Nephron (organoid): Measurements from ENCODE around the gene TMEM50B.
"Not testable (repeated sequence)": the region's sequence is repeated elsewhere in the genome, so short reads cannot be mapped to it uniquely, and the experiment has no call there.

Source experiments
- H3K27ac Mint-ChIP-seq, 3 experiments: 2 replicates each; pipeline ENCODE4 v1.8.0; 2020; ENCODE audit warnings: mixed read lengths in 3 of 3, mild to moderate bottlenecking in 2 of 3, moderate library complexity in 1 of 3
- H3K27me3 Mint-ChIP-seq: 2 replicates; pipeline ENCODE4 v1.8.0; 2021; ENCODE audit warnings: low read depth, mild to moderate bottlenecking, moderate library complexity, mixed read lengths
- H3K36me3 Mint-ChIP-seq: 2 replicates; pipeline ENCODE4 v1.8.0; 2020; ENCODE audit warnings: low read depth, mixed read lengths
- H3K4me1 Mint-ChIP-seq: 2 replicates; pipeline ENCODE4 v1.8.0; 2020; ENCODE audit warnings: mixed read lengths
- H3K4me3 Mint-ChIP-seq, 3 experiments: 2 replicates each; pipeline ENCODE4 v1.8.0; 2020; ENCODE audit warnings: mild to moderate bottlenecking in 3 of 3, mixed read lengths in 3 of 3, moderate library complexity in 2 of 3
- H3K9me3 Mint-ChIP-seq: 2 replicates; pipeline ENCODE4 v1.8.0; 2020; ENCODE audit warnings: mixed read lengths
- TF ChIP-seq, protein P1 (sequence below), 3 experiments: fragments of 200-600 bp; sonication (generic); IDR thresholded peaks; one replicate each; pipeline ENCODE4 v1.5.0; 2021; ENCODE audit warnings: antibody characterized with exemption in 3 of 3; ENCODE audit not compliant: unreplicated experiment in 3 of 3

The TMEM50B gene

DNA sequence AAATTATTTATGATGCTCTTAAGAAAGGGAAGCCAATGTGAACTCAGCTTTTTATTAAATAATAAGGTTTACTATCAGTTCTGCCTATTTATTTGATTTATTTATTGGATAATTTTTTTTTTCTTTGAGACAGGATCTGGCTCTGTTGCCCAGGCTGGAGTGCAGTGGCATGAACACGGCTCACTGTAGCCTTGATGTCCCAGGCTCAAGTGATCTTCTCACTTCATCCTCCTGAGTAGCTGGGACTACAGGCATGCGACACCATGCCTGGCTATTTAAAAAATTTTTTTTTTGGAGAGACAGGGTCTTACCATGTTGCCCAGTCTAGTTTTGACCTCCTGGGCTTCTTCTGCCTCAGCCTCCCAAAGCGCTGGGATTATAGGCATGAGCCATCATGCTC is 32.7 kb upstream of the TMEM50B start:
- no peak overlapping the region for H3K27ac Mint-ChIP-seq
- no peaks in the 10 kb centered on the region for H3K9me3 Mint-ChIP-seq
- no peak overlapping the region for H3K4me3 Mint-ChIP-seq
- peaks cover 78% of the 10 kb centered on the region for H3K36me3 Mint-ChIP-seq
- H3K4me1 Mint-ChIP-seq, result no peaks in the 10 kb centered on the region
- no peaks in the 10 kb centered on the region for H3K27me3 Mint-ChIP-seq
- TF ChIP-seq, protein P1, sequence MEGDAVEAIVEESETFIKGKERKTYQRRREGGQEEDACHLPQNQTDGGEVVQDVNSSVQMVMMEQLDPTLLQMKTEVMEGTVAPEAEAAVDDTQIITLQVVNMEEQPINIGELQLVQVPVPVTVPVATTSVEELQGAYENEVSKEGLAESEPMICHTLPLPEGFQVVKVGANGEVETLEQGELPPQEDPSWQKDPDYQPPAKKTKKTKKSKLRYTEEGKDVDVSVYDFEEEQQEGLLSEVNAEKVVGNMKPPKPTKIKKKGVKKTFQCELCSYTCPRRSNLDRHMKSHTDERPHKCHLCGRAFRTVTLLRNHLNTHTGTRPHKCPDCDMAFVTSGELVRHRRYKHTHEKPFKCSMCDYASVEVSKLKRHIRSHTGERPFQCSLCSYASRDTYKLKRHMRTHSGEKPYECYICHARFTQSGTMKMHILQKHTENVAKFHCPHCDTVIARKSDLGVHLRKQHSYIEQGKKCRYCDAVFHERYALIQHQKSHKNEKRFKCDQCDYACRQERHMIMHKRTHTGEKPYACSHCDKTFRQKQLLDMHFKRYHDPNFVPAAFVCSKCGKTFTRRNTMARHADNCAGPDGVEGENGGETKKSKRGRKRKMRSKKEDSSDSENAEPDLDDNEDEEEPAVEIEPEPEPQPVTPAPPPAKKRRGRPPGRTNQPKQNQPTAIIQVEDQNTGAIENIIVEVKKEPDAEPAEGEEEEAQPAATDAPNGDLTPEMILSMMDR (IDR thresholded peaks at IDR 0.05; ENCODE audit: unreplicated experiment in 3 of 3), result no peak

DNA sequence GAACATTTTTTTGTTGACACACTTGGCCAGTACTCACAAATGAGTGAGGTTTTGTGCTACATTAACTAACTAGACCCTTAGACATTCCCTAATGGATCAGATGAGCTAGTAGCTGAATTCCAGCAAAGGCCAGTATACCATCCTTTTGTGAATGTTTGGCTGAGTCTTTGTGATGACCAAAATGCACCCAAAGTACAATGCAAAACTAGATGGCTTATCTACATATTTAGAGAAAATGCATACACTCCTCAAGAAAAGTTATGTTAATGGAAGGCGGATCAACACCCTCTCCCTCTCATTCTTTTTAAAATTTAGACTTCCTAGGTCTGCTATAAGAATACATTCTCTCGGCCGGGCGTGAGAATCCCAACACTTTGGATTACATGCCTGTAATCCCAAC is 31.9 kb upstream of the TMEM50B start:
- Mint-ChIP-seq H3K36me3 (peaks cover 77% of the 10 kb centered on the region), H3K27me3 (no peaks in the 10 kb centered on the region), H3K4me1 (no peaks in the 10 kb centered on the region), H3K27ac (no peak overlapping the region), H3K9me3 (no peaks in the 10 kb centered on the region), H3K4me3 (no peak overlapping the region)
- TF ChIP-seq, protein P1 (IDR thresholded peaks at IDR 0.05; ENCODE audit: unreplicated experiment in 3 of 3), result no peak

DNA sequence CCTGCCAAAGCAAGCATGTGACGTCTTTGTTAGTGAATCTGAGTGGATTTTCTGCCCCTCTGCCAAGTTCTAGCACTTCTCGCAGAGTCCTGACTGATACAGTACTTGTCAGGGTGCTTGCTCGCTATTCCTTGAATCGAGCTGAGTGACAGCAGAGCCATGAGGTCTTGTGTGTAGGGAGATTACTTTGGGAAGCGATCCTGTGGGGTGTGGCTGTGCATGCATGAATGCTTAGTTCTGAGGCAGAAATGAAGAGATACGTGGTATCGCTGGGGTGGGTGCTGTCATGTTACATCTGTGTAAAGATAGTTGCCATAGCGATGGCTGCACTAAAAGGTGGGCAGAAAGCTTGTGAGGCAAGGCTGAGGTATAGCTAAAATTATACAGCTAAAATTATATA is 31.1 kb upstream of the TMEM50B start:
- Mint-ChIP-seq H3K9me3 (no peaks in the 10 kb centered on the region), H3K27ac (no peak overlapping the region), H3K4me1 (no peaks in the 10 kb centered on the region), H3K27me3 (no peaks in the 10 kb centered on the region), H3K4me3 (no peak overlapping the region), H3K36me3 (peaks cover 76% of the 10 kb centered on the region)
- TF ChIP-seq, protein P1 (IDR thresholded peaks at IDR 0.05; ENCODE audit: unreplicated experiment in 3 of 3), result no peak

DNA sequence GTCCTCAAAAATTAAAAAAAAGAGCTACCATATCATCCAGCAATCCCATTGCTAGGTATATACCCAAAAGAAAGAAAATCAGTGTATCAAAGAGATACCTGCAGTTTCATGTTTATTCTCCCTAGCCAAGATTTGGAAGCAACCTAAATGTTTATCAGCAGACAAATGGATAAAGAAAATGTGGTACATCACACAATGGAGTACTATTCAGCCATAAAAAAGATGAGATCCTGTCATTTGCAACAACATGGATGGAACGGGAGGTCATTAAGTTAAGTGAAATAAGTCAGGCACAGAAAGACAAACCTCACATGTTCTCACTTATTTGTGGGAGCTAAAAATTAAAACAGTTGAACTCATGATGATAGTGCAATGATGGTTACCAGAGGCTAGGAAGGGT is 27.2 kb upstream of the TMEM50B start:
- H3K9me3 Mint-ChIP-seq, H3K27me3 Mint-ChIP-seq, H3K4me3 Mint-ChIP-seq, H3K4me1 Mint-ChIP-seq, H3K27ac Mint-ChIP-seq: not testable (repeated sequence)
- peaks cover 83% of the 10 kb centered on the region for H3K36me3 Mint-ChIP-seq

DNA sequence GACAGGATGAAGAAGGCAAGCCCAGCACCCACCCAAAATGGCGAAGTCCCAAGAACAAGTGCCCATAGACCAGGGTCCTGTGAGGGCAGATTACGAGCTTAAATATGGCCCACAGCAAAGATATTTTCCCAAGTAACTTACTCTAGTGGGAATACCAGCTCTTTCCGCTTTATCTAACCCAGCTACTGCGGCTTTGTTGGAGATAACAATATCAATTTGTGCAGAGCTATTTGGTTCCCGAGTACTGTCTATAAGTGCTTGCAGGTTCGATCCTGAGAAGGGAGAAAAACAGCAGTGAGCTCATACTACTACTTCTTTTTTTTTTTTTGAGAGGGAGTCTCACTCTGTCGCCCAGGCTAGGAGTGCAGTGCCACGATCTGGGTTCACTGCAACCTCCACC is 26.1 kb upstream of the TMEM50B start:
- Mint-ChIP-seq H3K4me3 (no peak overlapping the region), H3K27ac (no peak overlapping the region), H3K9me3 (no peaks in the 10 kb centered on the region), H3K4me1 (no peaks in the 10 kb centered on the region), H3K36me3 (peaks cover 73% of the 10 kb centered on the region), H3K27me3 (no peaks in the 10 kb centered on the region)
- TF ChIP-seq, protein P1 (IDR thresholded peaks at IDR 0.05; ENCODE audit: unreplicated experiment in 3 of 3), result no peak

DNA sequence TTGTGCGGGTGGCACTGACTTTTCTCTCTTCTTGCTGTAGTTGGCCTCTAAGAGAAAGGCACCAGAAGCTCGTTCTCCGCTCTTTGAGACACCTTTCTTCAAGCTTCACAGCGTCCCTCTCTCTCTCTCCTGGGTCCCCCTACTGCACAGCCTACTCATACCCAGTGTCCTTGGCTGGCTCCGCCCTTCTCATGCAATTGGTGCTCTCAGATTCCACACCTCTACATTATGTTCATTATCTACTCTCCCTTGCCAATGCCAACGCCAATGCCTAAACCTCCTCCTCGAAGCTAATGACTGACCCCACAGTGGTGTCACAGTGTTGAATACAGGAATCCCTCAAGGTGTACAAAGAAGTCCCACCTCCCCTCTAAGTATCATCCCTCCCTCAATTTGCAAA is 16.6 kb upstream of the TMEM50B start:
- TF ChIP-seq, protein P1 (IDR thresholded peaks at IDR 0.05; ENCODE audit: unreplicated experiment in 3 of 3), result no peak
- H3K36me3 Mint-ChIP-seq, result no peaks in the 10 kb centered on the region
- peak overlapping the region in 1 of 3 experiments; percentile 17 for H3K4me3 Mint-ChIP-seq
- no peak overlapping the region for H3K27ac Mint-ChIP-seq
- H3K9me3 Mint-ChIP-seq, result no peaks in the 10 kb centered on the region
- H3K4me1 Mint-ChIP-seq, result peaks cover 7% of the 10 kb centered on the region
- peaks cover 4% of the 10 kb centered on the region for H3K27me3 Mint-ChIP-seq
